ENCODE results near the gene RTL1.

The RTL1 gene

DNA sequence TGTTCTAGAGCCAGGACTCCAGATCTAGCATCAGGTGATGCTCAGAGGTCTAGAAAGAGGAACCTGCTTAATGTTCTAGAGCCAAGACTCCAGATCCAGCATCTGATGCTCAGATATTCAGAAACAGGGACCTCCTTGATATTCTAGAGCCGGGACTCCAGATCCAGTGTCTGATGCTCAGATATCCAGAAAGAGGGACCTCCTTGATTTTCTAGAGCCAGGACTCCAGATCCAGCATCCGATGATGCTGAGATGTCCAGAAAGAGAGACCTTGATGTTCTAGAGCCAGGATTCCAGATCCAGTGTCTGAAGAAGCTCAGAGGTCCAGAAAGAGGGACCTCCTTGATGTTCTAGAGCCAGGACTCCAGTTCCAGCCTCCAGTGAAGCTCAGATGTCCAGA, 40.7 kb downstream of the RTL1 start:
- TF ChIP-seq, protein P1, sequence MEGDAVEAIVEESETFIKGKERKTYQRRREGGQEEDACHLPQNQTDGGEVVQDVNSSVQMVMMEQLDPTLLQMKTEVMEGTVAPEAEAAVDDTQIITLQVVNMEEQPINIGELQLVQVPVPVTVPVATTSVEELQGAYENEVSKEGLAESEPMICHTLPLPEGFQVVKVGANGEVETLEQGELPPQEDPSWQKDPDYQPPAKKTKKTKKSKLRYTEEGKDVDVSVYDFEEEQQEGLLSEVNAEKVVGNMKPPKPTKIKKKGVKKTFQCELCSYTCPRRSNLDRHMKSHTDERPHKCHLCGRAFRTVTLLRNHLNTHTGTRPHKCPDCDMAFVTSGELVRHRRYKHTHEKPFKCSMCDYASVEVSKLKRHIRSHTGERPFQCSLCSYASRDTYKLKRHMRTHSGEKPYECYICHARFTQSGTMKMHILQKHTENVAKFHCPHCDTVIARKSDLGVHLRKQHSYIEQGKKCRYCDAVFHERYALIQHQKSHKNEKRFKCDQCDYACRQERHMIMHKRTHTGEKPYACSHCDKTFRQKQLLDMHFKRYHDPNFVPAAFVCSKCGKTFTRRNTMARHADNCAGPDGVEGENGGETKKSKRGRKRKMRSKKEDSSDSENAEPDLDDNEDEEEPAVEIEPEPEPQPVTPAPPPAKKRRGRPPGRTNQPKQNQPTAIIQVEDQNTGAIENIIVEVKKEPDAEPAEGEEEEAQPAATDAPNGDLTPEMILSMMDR (IDR thresholded peaks at IDR 0.05; ENCODE audit: insufficient read depth, missing control alignments) = no peak
- DNase-seq (ENCODE audit: insufficient read length, low spot score) (no peak), FAIRE-seq (no peak)

DNA sequence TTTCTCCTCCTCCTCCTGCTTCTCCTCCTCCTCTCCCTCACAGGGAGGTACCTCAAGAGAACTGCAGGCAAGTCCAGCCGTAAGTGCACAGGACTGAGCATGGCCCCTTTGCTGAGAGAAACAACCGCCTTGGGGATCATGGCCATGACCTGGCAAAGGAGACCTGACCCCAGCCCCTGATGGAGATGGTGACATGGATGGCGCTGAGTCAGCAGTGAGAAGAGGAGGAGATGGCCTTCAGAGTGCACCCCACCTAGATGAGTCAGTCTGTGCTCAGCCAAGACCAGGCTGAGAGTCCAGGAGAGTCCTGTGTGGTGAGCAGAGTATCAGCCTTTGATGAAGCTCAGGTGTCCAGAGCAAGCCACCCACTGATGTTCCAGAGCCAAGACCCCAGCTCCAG, 41.2 kb downstream of the RTL1 start:
- FAIRE-seq = no peak
- TF ChIP-seq, protein P1 (IDR thresholded peaks at IDR 0.05; ENCODE audit: insufficient read depth, missing control alignments) = no peak
- DNase-seq (ENCODE audit: insufficient read length, low spot score) = no peak

DNA sequence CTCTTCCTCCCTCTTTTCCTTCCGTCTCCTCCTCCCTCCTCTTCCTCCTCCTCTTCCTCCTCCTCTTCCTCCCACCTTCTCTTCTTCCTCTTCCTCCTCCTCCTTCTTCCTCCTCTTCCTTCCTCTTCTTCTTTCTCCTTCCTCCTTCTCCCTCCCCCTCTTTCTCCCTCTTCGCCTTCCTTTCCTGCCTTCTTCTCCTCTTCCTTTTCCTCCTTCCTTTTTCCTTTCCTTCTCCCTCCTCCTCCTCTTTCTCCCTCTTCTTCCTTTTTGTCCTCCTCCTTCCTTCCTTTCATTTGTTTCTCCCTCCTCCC, 41.6 kb downstream of the RTL1 start:
- TF ChIP-seq, protein P1 (IDR thresholded peaks at IDR 0.05; ENCODE audit: insufficient read depth, missing control alignments) = no peak
- DNase-seq (ENCODE audit: insufficient read length, low spot score) (no peak), FAIRE-seq (no peak)

DNA sequence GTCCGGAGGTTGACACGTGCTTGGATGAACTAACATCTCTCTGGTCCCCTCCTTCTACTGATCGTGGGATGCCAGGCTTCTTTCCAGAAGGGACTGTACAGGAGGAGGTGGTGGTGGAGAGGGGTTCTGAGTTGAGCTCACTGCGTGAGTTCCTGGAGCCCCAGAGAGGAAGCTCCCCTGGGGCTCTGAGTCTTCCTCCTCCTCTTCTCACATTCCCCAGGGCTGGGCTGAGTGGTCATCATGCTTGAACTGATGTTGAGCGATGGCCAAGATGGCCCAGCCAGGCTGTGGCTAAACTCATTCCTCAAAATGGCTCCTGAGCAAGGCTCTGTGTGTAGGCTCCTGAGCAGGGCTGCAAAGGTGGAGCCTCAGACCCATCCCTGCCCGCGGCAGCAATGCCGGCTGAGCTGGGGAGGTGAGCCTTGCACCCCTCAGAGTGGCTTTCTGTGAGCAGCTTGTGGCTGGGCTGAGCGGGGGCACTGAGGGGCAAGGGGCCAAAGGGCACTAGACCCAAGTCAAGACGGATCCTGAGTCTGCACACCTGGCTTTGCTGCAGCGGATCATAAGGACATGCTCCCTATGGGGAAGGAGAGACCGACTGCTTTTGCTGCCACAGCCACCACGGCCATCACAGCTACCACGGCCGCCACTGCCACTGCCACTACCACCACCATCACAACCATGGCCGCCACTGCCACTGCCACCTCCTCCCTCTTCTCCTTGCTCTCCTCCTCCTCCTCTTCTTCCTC, 42.2 kb downstream of the RTL1 start:
- no peak for FAIRE-seq
- TF ChIP-seq, protein P1 (IDR thresholded peaks at IDR 0.05; ENCODE audit: insufficient read depth, missing control alignments) = no peak
- no peak for DNase-seq (ENCODE audit: insufficient read length, low spot score)

DNA sequence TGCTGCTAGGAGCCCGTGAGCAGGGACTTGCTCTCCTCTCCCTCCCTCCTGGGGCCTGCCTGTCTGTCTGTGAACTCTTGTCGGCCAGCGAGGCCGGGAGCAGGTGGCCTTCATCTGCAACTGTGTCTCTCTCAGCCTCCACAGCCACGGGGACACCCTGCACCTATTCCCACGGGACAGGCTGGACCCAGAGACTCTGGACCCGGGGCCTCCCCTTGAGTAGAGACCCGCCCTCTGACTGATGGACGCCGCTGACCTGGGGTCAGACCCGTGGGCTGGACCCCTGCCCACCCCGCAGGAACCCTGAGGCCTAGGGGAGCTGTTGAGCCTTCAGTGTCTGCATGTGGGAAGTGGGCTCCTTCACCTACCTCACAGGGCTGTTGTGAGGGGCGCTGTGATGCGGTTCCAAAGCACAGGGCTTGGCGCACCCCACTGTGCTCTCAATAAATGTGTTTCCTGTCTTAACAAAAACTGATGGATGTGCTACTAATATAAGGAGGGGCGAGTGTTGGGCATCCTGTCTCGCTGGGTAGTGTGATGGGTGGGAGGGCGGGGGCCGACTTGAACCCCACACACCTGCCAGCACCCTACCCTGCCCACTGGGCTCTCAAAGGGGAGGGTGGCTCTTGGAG, 42.9 kb downstream of the RTL1 start:
- TF ChIP-seq, protein P1 (IDR thresholded peaks at IDR 0.05; ENCODE audit: insufficient read depth, missing control alignments) = no peak
- DNase-seq (ENCODE audit: insufficient read length, low spot score) (no peak), FAIRE-seq (no peak)

DNA sequence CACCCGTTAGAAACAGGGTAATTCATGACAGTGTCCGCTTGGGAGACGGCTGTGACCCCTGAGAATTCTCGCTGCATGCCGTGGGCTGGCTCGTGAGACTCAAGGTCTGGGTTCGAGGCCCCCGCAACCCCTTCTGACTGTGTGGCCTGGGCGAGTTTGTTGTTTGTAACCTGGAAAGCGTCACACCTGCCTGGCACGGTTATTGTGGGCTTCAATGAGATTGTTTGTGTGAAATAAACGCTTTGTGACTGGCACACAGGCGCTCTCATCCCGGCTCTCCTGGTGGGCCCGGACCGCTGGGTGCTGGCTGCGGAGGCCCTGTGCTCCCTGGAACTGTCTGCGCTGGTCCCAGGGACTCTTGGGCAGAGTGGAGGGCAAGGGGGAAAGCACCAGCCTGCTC, 43.7 kb downstream of the RTL1 start:
- FAIRE-seq (no peak), DNase-seq (ENCODE audit: insufficient read length, low spot score) (no peak)
- TF ChIP-seq, protein P1 (IDR thresholded peaks at IDR 0.05; ENCODE audit: insufficient read depth, missing control alignments) = no peak

DNA sequence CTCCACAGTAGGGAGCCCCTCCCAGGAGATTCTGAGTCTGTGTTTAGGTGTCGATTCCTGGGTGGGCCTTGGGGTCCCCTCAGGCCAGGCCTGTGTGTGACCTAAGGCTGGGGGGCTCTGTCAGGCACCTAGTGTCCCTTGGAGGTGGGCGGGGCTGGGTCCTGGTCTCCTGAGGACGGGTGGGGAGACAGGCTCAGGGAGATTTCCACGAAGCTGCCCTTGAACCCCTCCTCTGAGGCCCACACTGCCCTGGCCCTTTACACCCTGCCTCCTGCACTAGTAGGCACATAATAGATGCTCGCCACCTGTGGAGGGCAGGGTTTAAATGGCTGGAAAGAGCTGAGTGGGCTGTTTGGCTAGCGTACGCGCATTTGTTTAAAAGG, 44.7 kb downstream of the RTL1 start:
- DNase-seq (ENCODE audit: insufficient read length, low spot score) (no peak), FAIRE-seq (no peak)
- TF ChIP-seq, protein P1 (IDR thresholded peaks at IDR 0.05; ENCODE audit: insufficient read depth, missing control alignments) = no peak

All from D721Med (cell line).